Right lobe of liver (tissue), 4 donors: ENCODE data around the gene FMN2.

Source experiments
- POLR2A ChIP-seq: fragments of 450-650 bp; IDR thresholded peaks from one replicate; pipeline ENCODE4 v1.6.1; 2017; ENCODE audit warnings: antibody characterized with exemption, mild to moderate bottlenecking
- TF ChIP-seq, protein P1 (sequence below), 4 donors: fragments of 200-600 bp in 3 of 4; fragments of 450-650 bp in 1 of 4; IDR thresholded peaks; one replicate each; pipeline versions ENCODE4 v1.5.1 to v1.8.0; 2016 to 2022; ENCODE audit warnings: antibody characterized with exemption in 4 of 4, mild to moderate bottlenecking in 2 of 4
- donor health status: DM: no; HTN: no; CAD: no.
- donor health status: DM: no; HTN: no; CAD: no.
- donor health status: DM: no; HTN: yes; CAD: no.

DNA sequence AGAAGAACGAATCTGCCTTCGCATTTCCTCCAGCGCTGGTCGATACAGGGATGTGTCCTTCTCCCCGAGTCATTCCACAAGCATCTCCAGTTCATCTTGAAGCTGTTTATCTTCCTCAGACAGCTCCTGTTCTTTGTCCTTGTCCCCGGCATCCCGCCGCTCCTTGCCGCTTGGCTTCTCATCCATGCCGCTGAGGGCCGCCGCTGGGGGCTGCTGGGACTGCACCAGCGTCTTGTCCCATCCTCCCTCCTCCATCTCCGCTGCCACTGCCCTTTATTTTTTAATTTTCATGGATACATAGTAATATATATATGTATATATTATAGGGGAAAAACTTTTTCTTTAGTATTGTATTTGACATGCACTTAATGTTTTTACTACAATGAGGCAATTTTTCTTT lies 53.4 kb downstream of the FMN2 start:
- TF ChIP-seq, protein P1, sequence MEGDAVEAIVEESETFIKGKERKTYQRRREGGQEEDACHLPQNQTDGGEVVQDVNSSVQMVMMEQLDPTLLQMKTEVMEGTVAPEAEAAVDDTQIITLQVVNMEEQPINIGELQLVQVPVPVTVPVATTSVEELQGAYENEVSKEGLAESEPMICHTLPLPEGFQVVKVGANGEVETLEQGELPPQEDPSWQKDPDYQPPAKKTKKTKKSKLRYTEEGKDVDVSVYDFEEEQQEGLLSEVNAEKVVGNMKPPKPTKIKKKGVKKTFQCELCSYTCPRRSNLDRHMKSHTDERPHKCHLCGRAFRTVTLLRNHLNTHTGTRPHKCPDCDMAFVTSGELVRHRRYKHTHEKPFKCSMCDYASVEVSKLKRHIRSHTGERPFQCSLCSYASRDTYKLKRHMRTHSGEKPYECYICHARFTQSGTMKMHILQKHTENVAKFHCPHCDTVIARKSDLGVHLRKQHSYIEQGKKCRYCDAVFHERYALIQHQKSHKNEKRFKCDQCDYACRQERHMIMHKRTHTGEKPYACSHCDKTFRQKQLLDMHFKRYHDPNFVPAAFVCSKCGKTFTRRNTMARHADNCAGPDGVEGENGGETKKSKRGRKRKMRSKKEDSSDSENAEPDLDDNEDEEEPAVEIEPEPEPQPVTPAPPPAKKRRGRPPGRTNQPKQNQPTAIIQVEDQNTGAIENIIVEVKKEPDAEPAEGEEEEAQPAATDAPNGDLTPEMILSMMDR (IDR thresholded peaks at IDR 0.05), result no peak
- no peak for TF ChIP-seq POLR2A
